ENCODE measurements around the gene C6orf120. TPM values are rescaled to one million over a fixed set of nuclear protein-coding genes. Genes with fewer than 3 reads are reported as not detected.

The C6orf120 gene
- total and polyA plus RNA-seq, 11 donors = 3.4 to 22.9 (median 18.8) TPM

DNA sequence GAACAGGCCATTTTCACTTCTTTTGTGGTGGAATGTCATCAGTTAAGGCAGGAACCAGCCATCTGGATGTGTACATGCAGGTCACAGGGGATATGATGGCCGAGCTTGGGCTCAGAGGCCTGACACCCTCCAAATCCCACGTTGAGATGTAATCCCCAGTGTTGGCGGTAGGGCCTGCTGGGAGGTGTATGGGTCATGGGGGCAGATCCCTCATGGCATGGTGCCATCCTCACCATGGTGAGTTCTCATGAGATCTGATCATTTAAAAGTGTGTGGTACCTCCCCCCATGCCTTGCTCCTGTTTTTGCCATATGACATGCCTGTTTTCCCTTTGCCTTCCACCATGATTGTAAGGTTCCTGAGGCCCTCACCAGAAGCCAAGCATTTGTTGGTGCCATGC is 26.9 kb upstream of the C6orf120 start:
- intact Hi-C loops (cut with DNase I) = no loop called here
- Histone ChIP-seq H3K4me1 (peaks cover 0 to 7% (median 2%) of the 10 kb centered on the region in 12 donors), H3K36me3 (peaks cover 0 to 19% (median 6%) of the 10 kb centered on the region in 9 donors), H3K4me3 (no peak overlapping the region), H3K27me3 (no peaks in the 10 kb centered on the region), H3K27ac (no peak overlapping the region), H3K9me3 (peaks cover 0 to 8% (median 0%) of the 10 kb centered on the region in 12 donors)
- DNase-seq (no peak), ATAC-seq (no peak)
- WGBS, 4 donors = 89 to 100% (median 96%) methylated on average over 3 of the region's 3 CpGs
- TF ChIP-seq, protein P1, sequence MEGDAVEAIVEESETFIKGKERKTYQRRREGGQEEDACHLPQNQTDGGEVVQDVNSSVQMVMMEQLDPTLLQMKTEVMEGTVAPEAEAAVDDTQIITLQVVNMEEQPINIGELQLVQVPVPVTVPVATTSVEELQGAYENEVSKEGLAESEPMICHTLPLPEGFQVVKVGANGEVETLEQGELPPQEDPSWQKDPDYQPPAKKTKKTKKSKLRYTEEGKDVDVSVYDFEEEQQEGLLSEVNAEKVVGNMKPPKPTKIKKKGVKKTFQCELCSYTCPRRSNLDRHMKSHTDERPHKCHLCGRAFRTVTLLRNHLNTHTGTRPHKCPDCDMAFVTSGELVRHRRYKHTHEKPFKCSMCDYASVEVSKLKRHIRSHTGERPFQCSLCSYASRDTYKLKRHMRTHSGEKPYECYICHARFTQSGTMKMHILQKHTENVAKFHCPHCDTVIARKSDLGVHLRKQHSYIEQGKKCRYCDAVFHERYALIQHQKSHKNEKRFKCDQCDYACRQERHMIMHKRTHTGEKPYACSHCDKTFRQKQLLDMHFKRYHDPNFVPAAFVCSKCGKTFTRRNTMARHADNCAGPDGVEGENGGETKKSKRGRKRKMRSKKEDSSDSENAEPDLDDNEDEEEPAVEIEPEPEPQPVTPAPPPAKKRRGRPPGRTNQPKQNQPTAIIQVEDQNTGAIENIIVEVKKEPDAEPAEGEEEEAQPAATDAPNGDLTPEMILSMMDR (IDR thresholded peaks at IDR 0.05) = no peak
- no peak for TF ChIP-seq POLR2A (IDR thresholded peaks at IDR 0.05)

DNA sequence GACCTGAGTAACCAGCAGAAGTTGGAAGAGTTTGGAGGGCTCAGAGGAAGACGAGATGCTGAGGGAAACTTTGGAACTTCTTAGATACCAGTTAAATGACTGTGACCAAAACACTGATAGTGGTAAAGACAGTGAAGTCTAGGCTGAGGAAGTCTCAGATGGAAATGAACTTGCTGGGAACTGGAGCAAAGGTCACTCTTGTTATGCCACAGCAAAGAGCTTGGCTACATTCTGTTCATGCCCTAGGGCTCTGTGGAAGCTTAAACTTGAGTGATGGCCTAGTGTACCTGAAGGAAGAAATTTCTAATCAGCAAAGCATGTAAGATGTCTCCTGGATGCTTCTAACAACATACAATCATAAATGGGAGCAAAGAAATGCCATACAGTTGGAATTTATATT is 24.8 kb upstream of the C6orf120 start:
- peaks cover 0 to 20% (median 2%) of the 10 kb centered on the region in 9 donors for H3K36me3 ChIP-seq
- TF ChIP-seq, protein P1 (IDR thresholded peaks at IDR 0.05) = no peak
- no peak for TF ChIP-seq POLR2A (IDR thresholded peaks at IDR 0.05)
- no peak for ATAC-seq
- no peaks in the 10 kb centered on the region for H3K27me3 ChIP-seq
- no peak overlapping the region for H3K27ac ChIP-seq
- H3K9me3 ChIP-seq = peaks cover 0 to 14% (median 0%) of the 10 kb centered on the region in 12 donors
- WGBS, 4 donors = 86 to 100% (median 91%) methylated on average over 1 of the region's 1 CpG
- intact Hi-C loops (cut with DNase I) = no loop called here
- no peak for DNase-seq
- H3K4me3 ChIP-seq = no peak overlapping the region
- H3K4me1 ChIP-seq = peaks cover 0 to 6% (median 0%) of the 10 kb centered on the region in 12 donors

DNA sequence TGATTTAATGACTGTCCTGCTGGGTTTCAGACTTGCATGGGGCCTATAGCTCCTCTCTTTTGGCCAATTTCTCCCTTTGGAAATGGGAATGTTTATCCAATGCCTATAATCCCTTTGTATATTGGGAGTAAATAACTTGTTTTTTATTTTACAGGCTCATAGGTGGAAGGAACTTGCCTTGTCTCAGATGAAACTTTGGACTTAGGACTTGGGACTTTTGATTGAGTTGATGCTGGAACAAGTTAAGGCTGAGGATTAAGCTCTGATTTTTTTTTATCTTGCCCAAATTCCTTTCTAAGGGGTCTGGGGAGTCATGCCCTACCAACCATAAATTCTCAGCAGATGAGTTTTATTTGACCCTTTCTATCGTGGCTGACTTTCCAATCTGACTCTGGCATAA is 23.6 kb upstream of the C6orf120 start:
- WGBS, 4 donors = 78 to 97% (median 84%) methylated on average over 1 of the region's 1 CpG
- ATAC-seq = no peak

DNA sequence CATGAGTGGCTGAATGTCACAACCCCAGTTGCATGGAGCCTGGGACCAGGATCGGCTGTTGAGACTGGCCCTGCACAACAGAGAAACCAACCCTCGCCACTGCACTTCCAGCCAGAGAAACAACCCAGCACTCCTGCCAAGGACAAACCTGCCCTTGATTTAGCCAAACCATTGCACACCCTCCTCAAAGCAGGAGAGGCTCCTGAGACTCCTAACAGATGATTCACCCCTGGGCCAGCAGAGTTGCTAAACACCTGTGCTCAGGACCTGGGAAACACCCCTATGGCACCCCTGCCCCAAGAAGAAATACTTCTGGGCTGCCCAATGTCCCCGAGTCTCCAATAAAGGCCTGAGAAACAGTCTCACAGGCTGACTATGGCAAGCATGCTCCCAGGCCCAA is 17.9 kb upstream of the C6orf120 start:
- no peaks in the 10 kb centered on the region for H3K4me1 ChIP-seq
- ATAC-seq = no peak
- no peak for DNase-seq
- WGBS, 4 donors = 94 to 100% (median 99%) methylated on average over 1 to 3 of the region's 3 CpGs
- no peak overlapping the region for H3K4me3 ChIP-seq
- peaks cover 0 to 38% (median 8%) of the 10 kb centered on the region in 12 donors for H3K9me3 ChIP-seq
- peaks cover 0 to 65% (median 16%) of the 10 kb centered on the region in 9 donors for H3K36me3 ChIP-seq
- no peak overlapping the region for H3K27ac ChIP-seq
- TF ChIP-seq, protein P1 (IDR thresholded peaks at IDR 0.05) = no peak
- no peak for TF ChIP-seq POLR2A (IDR thresholded peaks at IDR 0.05)
- H3K27me3 ChIP-seq = no peaks in the 10 kb centered on the region
- intact Hi-C loops (cut with DNase I) = no loop called here

More for the DNA sequence above, 23.6 kb upstream of the C6orf120 start:
- no peak for DNase-seq
- no peaks in the 10 kb centered on the region for H3K27me3 ChIP-seq
- H3K36me3 ChIP-seq = peaks cover 0 to 21% (median 0%) of the 10 kb centered on the region in 9 donors
- H3K9me3 ChIP-seq = peaks cover 0 to 14% (median 0%) of the 10 kb centered on the region in 12 donors
- no peak for TF ChIP-seq POLR2A (IDR thresholded peaks at IDR 0.05)
- TF ChIP-seq, protein P1 (IDR thresholded peaks at IDR 0.05) = no peak
- no peak overlapping the region for H3K4me3 ChIP-seq
- peaks cover 0 to 6% (median 0%) of the 10 kb centered on the region in 12 donors for H3K4me1 ChIP-seq
- intact Hi-C loops (cut with DNase I) = no loop called here
- H3K27ac ChIP-seq = no peak overlapping the region
